ENCODE results near the gene BTBD9. TPM values are rescaled to one million over a fixed set of nuclear protein-coding genes. Genes with fewer than 3 reads are reported as not detected.

The BTBD9 gene
- total and polyA plus RNA-seq, 3 donors from 2014 or later: 11.4 to 32.8 (median 29.5) TPM

- no peaks in the 10 kb centered on the region for H3K9me3 ChIP-seq
- 92 to 94% methylated on average over 5 of the region's 5 CpGs for WGBS, 2 donors
- intact Hi-C loops (cut with DNase I; ENCODE audit: low total_unique reads): loop anchor here (10.0 kb wide), 1 partner anchor 78 kb away; no protein-coding TSS in a partner anchor
Observed at GRCh38 chr6:38233161-38233791, 406.5 kb downstream of the BTBD9 start.

DNA sequence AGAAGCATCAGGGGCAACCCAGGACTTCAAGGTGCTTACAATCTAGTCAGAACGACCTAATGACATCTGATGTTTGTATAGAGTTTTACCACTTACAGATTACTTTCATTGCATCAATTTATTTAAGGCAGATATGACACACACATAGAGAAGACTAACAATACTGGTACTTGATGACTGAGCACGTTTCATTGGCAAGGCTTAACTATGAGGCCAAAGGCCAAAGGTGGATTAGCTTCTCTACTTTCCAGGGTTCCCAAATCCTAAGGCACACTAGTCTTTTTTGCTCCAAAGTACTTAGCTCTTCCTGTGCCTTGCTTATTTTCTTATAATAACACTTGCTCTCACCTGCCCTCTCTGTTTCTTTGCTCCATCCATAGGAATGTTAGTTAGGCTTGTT, 414.0 kb downstream of the BTBD9 start:
- Histone ChIP-seq H3K4me1 (peaks cover 4% of the 10 kb centered on the region), H3K9me3 (no peaks in the 10 kb centered on the region), H3K4me3 (no peak overlapping the region), H3K36me3 (ENCODE audit: low read depth, missing control alignments) (no peaks in the 10 kb centered on the region), H3K27ac (no peak overlapping the region), H3K27me3 (no peaks in the 10 kb centered on the region)
- 34 to 37% methylated on average over 2 of the region's 2 CpGs for WGBS, 2 donors
- DNase-seq: no peak
- TF ChIP-seq POLR2A (IDR thresholded peaks at IDR 0.05): no peak
- TF ChIP-seq, protein P1, sequence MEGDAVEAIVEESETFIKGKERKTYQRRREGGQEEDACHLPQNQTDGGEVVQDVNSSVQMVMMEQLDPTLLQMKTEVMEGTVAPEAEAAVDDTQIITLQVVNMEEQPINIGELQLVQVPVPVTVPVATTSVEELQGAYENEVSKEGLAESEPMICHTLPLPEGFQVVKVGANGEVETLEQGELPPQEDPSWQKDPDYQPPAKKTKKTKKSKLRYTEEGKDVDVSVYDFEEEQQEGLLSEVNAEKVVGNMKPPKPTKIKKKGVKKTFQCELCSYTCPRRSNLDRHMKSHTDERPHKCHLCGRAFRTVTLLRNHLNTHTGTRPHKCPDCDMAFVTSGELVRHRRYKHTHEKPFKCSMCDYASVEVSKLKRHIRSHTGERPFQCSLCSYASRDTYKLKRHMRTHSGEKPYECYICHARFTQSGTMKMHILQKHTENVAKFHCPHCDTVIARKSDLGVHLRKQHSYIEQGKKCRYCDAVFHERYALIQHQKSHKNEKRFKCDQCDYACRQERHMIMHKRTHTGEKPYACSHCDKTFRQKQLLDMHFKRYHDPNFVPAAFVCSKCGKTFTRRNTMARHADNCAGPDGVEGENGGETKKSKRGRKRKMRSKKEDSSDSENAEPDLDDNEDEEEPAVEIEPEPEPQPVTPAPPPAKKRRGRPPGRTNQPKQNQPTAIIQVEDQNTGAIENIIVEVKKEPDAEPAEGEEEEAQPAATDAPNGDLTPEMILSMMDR (IDR thresholded peaks at IDR 0.05): no peak
- intact Hi-C loops (cut with DNase I; ENCODE audit: low total_unique reads): no loop called here

More at GRCh38 chr6:38233161-38233791, 406.5 kb downstream of the BTBD9 start:
- TF ChIP-seq, protein P1 (IDR thresholded peaks at IDR 0.05): no peak
- TF ChIP-seq POLR2A (IDR thresholded peaks at IDR 0.05): no peak
- no peaks in the 10 kb centered on the region for H3K27me3 ChIP-seq
- no peak overlapping the region for H3K4me3 ChIP-seq
- H3K4me1 ChIP-seq: no peaks in the 10 kb centered on the region
- DNase-seq: no peak
- no peaks in the 10 kb centered on the region for H3K36me3 ChIP-seq (ENCODE audit: low read depth, missing control alignments)
- H3K27ac ChIP-seq: no peak overlapping the region

DNA sequence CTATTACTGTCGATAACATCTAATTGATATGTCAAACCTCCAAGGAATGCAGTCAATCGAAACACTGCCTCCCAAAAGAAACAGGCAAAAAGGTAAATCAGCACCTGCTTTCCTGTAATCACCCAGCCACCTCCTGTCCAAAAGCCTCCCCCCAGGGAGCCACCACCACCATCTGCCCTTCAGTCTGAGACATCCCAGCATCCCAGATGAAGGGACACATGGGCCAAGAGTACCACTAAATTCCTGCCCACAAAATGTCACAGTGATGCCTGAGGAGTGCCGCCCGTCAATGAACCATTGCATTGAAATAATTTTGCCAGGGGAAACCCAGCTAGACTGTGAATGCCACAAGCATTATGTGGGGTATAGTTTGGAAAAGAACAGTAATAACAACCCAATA, 418.5 kb downstream of the BTBD9 start:
- Histone ChIP-seq H3K27ac (no peak overlapping the region), H3K27me3 (no peaks in the 10 kb centered on the region), H3K9me3 (no peaks in the 10 kb centered on the region), H3K4me1 (no peaks in the 10 kb centered on the region), H3K4me3 (no peak overlapping the region), H3K36me3 (ENCODE audit: low read depth, missing control alignments) (no peaks in the 10 kb centered on the region)
- no peak for TF ChIP-seq POLR2A (IDR thresholded peaks at IDR 0.05)
- TF ChIP-seq, protein P1 (IDR thresholded peaks at IDR 0.05): no peak
- 94 to 97% methylated on average over 4 of the region's 4 CpGs for WGBS, 2 donors
- no peak for DNase-seq
- intact Hi-C loops (cut with DNase I; ENCODE audit: low total_unique reads): no loop called here

- no peaks in the 10 kb centered on the region for H3K27me3 ChIP-seq
- H3K36me3 ChIP-seq (ENCODE audit: low read depth, missing control alignments): no peaks in the 10 kb centered on the region
- WGBS, 2 donors: 82 to 84% methylated on average over 4 of the region's 4 CpGs
- no peaks in the 10 kb centered on the region for H3K9me3 ChIP-seq
- no peak overlapping the region for H3K4me3 ChIP-seq
- no peak for DNase-seq
- no peak for TF ChIP-seq POLR2A (IDR thresholded peaks at IDR 0.05)
- TF ChIP-seq, protein P1 (IDR thresholded peaks at IDR 0.05): no peak
- intact Hi-C loops (cut with DNase I; ENCODE audit: low total_unique reads): no loop called here
- H3K27ac ChIP-seq: no peak overlapping the region
- no peaks in the 10 kb centered on the region for H3K4me1 ChIP-seq
Observed at GRCh38 chr6:38220069-38220723, 419.5 kb downstream of the BTBD9 start.
